K562 (cell line): ENCODE results near the gene KRT33B. TPM values are rescaled to one million over a fixed set of nuclear protein-coding genes. Genes with fewer than 3 reads are reported as not detected.
"Not testable (repeated sequence)": the region's sequence is repeated elsewhere in the genome, so short reads cannot be mapped to it uniquely, and the experiment has no call there.

ENCODE experiments used
- ATAC-seq: fragments of 200-7000 bp; cut with Tn5 transposase; 3 replicates; pipeline ENCODE4 v1.9.1; 2020; ENCODE audit warnings: moderate library complexity
- BruUV-seq: library from RNA; stranded (reverse); fragments of 400-500 nt; replicated peaks from 2 replicates; lab custom pipeline; 2021; lab: Mats Ljungman, UMichigan
- CTCF ChIA-PET: fragments of 300-600 bp; formaldehyde crosslinking; extraction: SDS; loops from one replicate; lab custom pipeline; 2021; ENCODE audit warnings: low intra/inter-chr PET ratio; lab: Yijun Ruan, JAX
- POLR2A ChIA-PET: fragments of 300-600, 350-650 bp; sonication (Branson Sonifier 250); formaldehyde crosslinking; extraction: SDS; loops from one replicate; lab custom pipeline; 2021; ENCODE audit warnings: antibody characterized with exemption, inconsistent platforms; lab: Yijun Ruan, JAX
- DNase-seq, 4 experiments: peaks; one replicate each; pipeline versions ENCODE4 v3.0.0 to v3.0.0-alpha.2; 2011 to 2018; ENCODE audit warnings: low spot score in 3 of 4, mixed read lengths in 3 of 4; ENCODE audit errors: extremely low read depth in 1 of 4
- FAIRE-seq: peaks from 2 replicates; lab custom pipeline; 2011; peaks lifted over from hg19 to GRCh38; lab: Jason Lieb, UNC
- H2AFZ ChIP-seq: 2 replicates; pipeline ENCODE4 v1.6.0; 2011; ENCODE audit warnings: low read depth, low read length, control low read depth, inconsistent platforms
- H3K27ac ChIP-seq: fragments of 200-600 bp; 3 replicates; pipeline ENCODE4 v1.8.0; 2011; ENCODE audit warnings: low read depth, mild to moderate bottlenecking, control low read depth, inconsistent platforms, low read length, moderate library complexity, mixed read lengths; ENCODE audit errors: extremely low read depth
- H3K27me3 ChIP-seq, 2 experiments: fragments of 300-600 bp in 1 of 2; 2 replicates in 1 of 2; 3 replicates in 1 of 2; pipeline versions ENCODE4 v1.6.0 to v1.8.0; 2011; ENCODE audit warnings: inconsistent platforms in 2 of 2, low read length in 2 of 2, mild to moderate bottlenecking in 1 of 2, mixed read lengths in 1 of 2, moderate library complexity in 1 of 2; ENCODE audit not compliant: control insufficient read depth in 2 of 2, insufficient read depth in 2 of 2
- H3K36me3 ChIP-seq: fragments of 300-600 bp; 3 replicates; pipeline ENCODE4 v1.8.0; 2011; ENCODE audit warnings: mild to moderate bottlenecking, low read length, inconsistent platforms; ENCODE audit not compliant: control insufficient read depth, insufficient read depth
- H3K4me1 ChIP-seq, 2 experiments: fragments of 200-600 bp in 1 of 2; replicated peaks in 1 of 2; 2 replicates in 1 of 2; 3 replicates in 1 of 2; pipeline versions ENCODE4 v1.5.1 to v1.8.0; 2011; ENCODE audit warnings: inconsistent platforms in 2 of 2, low read length in 2 of 2, mild to moderate bottlenecking in 1 of 2, mixed read lengths in 1 of 2, moderate library complexity in 1 of 2; ENCODE audit not compliant: control insufficient read depth in 2 of 2, insufficient read depth in 2 of 2
- H3K4me2 ChIP-seq: 2 replicates; pipeline ENCODE4 v1.6.1; 2011; ENCODE audit warnings: low read length, control low read depth, inconsistent platforms, mixed read lengths; ENCODE audit not compliant: insufficient read depth
- H3K4me3 ChIP-seq: fragments of 200-600 bp; sonication (generic), shearing (Covaris generic); 2 replicates; pipeline ENCODE4 v1.5.1; 2016; ENCODE audit warnings: control low read depth, inconsistent platforms
- H3K79me2 ChIP-seq: fragments of 200-600 bp; 3 replicates; pipeline ENCODE4 v1.8.0; 2011; ENCODE audit warnings: low read length, inconsistent platforms; ENCODE audit not compliant: control insufficient read depth, insufficient read depth
- H3K9ac ChIP-seq, 2 experiments: 2 replicates each; pipeline versions ENCODE4 v1.6.0 to v1.6.1; 2011; ENCODE audit warnings: low read depth in 2 of 2, low read length in 2 of 2, control low read depth in 1 of 2, inconsistent platforms in 1 of 2, mild to moderate bottlenecking in 1 of 2, mixed read lengths in 1 of 2; ENCODE audit not compliant: insufficient read depth in 1 of 2
- H3K9me1 ChIP-seq: one replicate; pipeline ENCODE4 v1.6.0; 2011; ENCODE audit warnings: inconsistent platforms, mild to moderate bottlenecking, low read length, moderate library complexity; ENCODE audit not compliant: control insufficient read depth, insufficient read depth
- H3K9me3 ChIP-seq: replicated peaks from 2 replicates; pipeline ENCODE4 v1.5.1; 2011; ENCODE audit warnings: low read depth, low read length, inconsistent platforms; ENCODE audit not compliant: control insufficient read depth, insufficient read depth
- H4K20me1 ChIP-seq: replicated peaks from 2 replicates; pipeline ENCODE4 v1.6.1; 2011; ENCODE audit warnings: low read length, inconsistent platforms, mixed read lengths; ENCODE audit not compliant: control insufficient read depth, insufficient read depth
- GTF2E2 ChIP-seq: fragments of 200-800 bp; sonication (Bioruptor generic); IDR thresholded peaks from 2 replicates; pipeline ENCODE4 v1.6.1; 2016; ENCODE audit warnings: missing genetic modification characterization, missing compliant biosample characterization
- LEF1 ChIP-seq: fragments of 450-650 bp; IDR thresholded peaks from 2 replicates; pipeline ENCODE4 v1.6.1; 2016; ENCODE audit warnings: mild to moderate bottlenecking
- MCM5 ChIP-seq: fragments of 450-650 bp; IDR thresholded peaks from 2 replicates; pipeline ENCODE4 v1.6.1; 2016; ENCODE audit warnings: low read depth
- NR1H2 ChIP-seq: sonication (generic); formaldehyde crosslinking; IDR thresholded peaks from 2 replicates; pipeline ENCODE4 v1.4.0; 2020; ENCODE audit warnings: mild to moderate bottlenecking, missing genetic modification reagents
- ZC3H11A ChIP-seq: IDR thresholded peaks from 2 replicates; pipeline ENCODE4 v1.6.1; 2012; ENCODE audit warnings: low read depth, low read length, improper control_type of control experiment
- ZNF12 ChIP-seq: sonication (generic); formaldehyde crosslinking; IDR thresholded peaks from 2 replicates; pipeline ENCODE4 v1.4.0; 2020; ENCODE audit warnings: mild to moderate bottlenecking, missing genetic modification reagents
- ZNF764 ChIP-seq: fragments of 250-450 bp; sonication (Bioruptor Pico); IDR thresholded peaks from 2 replicates; pipeline ENCODE4 v1.4.0; 2020; ENCODE audit warnings: low read depth, mild to moderate bottlenecking, moderate library complexity
- WGBS: fragments of 100-300 bp; shearing (Covaris generic); methylation state at CpG from one replicate; pipeline ENCODE4 v1.1.6; 2016; ENCODE audit warnings: low coverage, mixed read lengths; ENCODE audit not compliant: insufficient coverage; ENCODE audit errors: missing lambda C conversion rate; 5-methylcytosine and 5-hydroxymethylcytosine counted together
- in situ Hi-C: fragments of 300-500 bp; cut with MboI; formaldehyde crosslinking; loops from 4 replicates; pipeline ENCODE4 v1.15.0; 2018; ENCODE audit warnings: inconsistent platforms, mixed read lengths
- intact Hi-C: fragments of 100-400 bp; cut with micrococcal nuclease; formaldehyde crosslinking; loops from 2 replicates; pipeline ENCODE4 v1.14.2; 2022
- polyA plus RNA-seq, 8 experiments: library from polyadenylated mRNA; depleted of rRNA in 4 of 8; stranded (reverse) in 5 of 8; unstranded in 3 of 8; fragments of >200 nt; fragmentation: Nextera tagmentation in 2 of 8; fragmentation: Illumina TruSeq in 1 of 8; extraction: Ambion mirVana in 2 of 8; extraction: Trizol in 1 of 8; gene quantifications; 2 replicates each; pipeline versions ENCODE4 v1.2.1 to v1.2.3, GENCODE V29; 2011 to 2014; ENCODE audit warnings: inconsistent platforms in 1 of 8, missing spikeins in 1 of 8
- total RNA-seq, 7 experiments: library from RNA; depleted of rRNA in 6 of 7; stranded (reverse); fragments of >200 nt in 6 of 7; fragmentation: Illumina TruSeq in 2 of 7; extraction: Trizol in 2 of 7; gene quantifications; 2 replicates each; pipeline versions ENCODE4 v1.2.1 to v1.2.3, GENCODE V29; 2011 to 2021; ENCODE audit warnings: low replicate concordance in 1 of 7

The KRT33B gene
- total and polyA plus RNA-seq, 9 of the 15 experiments (the other 6 are each of a cell fraction or from before 2014, with no cell fraction given) = not detected

DNA sequence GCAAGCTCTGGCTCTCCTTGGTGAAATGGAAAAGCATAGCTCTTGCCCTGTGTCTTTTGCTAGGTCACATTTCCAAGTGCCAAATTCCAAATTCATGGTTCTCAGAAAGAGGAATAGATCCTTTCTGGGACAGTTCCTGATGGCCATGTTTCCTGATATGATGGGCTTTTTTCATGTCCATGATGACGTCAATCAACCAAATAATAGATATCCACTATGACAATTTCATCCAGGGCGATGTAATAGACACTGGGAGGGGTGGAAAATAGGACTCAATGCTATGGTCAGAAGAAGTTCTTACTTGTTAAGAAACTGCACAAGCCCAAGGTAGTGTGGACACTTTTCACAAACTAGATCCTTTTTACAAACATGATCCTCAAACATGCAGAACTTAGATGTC lies 18.4 kb downstream of the KRT33B start:
- H3K79me2 ChIP-seq = no peaks in the 10 kb centered on the region
- no peaks in the 10 kb centered on the region for H3K9me1 ChIP-seq
- no peak for DNase-seq
- H3K9ac ChIP-seq = no peak overlapping the region
- no peak for FAIRE-seq
- TF ChIP-seq ZC3H11A = no peak
- no peak for TF ChIP-seq ZNF764 (CRISPR knock-in tag)
- TF ChIP-seq MCM5 = no peak
- no peak for TF ChIP-seq ZNF12 (CRISPR knock-in tag)
- no peak for TF ChIP-seq LEF1
- no peak for TF ChIP-seq NR1H2 (CRISPR knock-in tag)
- no peak for TF ChIP-seq GTF2E2 (tag)
- in situ Hi-C loops = no loop called here
- H3K4me3 ChIP-seq = no peak overlapping the region
- H3K27me3 ChIP-seq = no peaks in the 10 kb centered on the region
- H4K20me1 ChIP-seq = no peaks in the 10 kb centered on the region
- POLR2A ChIA-PET = no interaction called here
- no peak for ATAC-seq
- BruUV-seq = no TSS peak
- H3K27ac ChIP-seq = no peak overlapping the region
- no peak overlapping the region for H2AFZ ChIP-seq
- no peaks in the 10 kb centered on the region for H3K9me3 ChIP-seq
- CTCF ChIA-PET = no interaction called here
- intact Hi-C loops = no loop called here
- WGBS = 0% methylated on average over 2 of the region's 2 CpGs
- H3K4me1 ChIP-seq = no peaks in the 10 kb centered on the region
- no peaks in the 10 kb centered on the region for H3K36me3 ChIP-seq
- no peak overlapping the region for H3K4me2 ChIP-seq

DNA sequence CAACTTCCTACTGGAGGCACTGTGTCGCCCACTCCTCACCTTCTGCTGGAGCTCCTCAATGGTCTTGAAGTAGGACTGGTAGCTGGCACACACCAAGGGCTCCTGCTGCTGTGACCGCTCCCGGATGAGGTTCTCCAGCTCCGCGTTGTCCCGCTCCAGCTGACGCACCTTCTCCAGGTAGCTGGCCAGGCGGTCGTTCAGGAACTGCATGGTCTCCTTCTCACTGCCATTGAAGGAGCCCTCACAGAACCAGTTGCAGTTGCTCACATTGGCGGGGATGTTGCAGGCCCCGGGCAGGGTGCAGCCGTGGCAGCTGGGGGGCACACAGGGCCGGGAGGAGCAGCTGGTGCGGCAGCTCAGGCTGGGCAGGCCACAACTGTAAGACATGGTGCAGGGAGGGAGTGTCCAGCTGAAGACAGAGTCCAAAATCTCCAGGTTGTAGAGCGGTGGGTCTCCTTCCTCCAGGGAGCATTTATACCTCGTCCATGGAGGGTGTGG lies 19.2 kb downstream of the KRT33B start, which contains the start of gene KRT33A:
TSS of gene KRT33A (minus strand) at position 448 of the 498 bp plus-strand sequence. CDS start at position 387, 61 bp downstream.
- BruUV-seq, H3K27ac ChIP-seq, H3K4me3 ChIP-seq, H3K9ac ChIP-seq, FAIRE-seq, intact Hi-C loops, H2AFZ ChIP-seq, H3K4me2 ChIP-seq, H3K27me3 ChIP-seq, H4K20me1 ChIP-seq, ATAC-seq, in situ Hi-C loops, H3K9me3 ChIP-seq, DNase-seq, H3K79me2 ChIP-seq, H3K9me1 ChIP-seq, CTCF ChIA-PET, H3K36me3 ChIP-seq, H3K4me1 ChIP-seq: not testable (repeated sequence)
- WGBS = 0% methylated on average over 15 of the region's 16 CpGs
- POLR2A ChIA-PET = interaction anchor here (0.6 to 0.7 kb wide), 2 partner anchors 8 to 28 kb away, joined by 3 read pairs; no protein-coding TSS in a partner anchor
